GM12874 (cell line): Measurements from ENCODE around the gene MNAT1.

ENCODE experiments used
- CTCF ChIP-seq: IDR thresholded peaks from 2 replicates; pipeline ENCODE4 v1.5.1; 2011; ENCODE audit warnings: low read depth, mild to moderate bottlenecking, control low read depth, low read length, moderate library complexity; ENCODE audit not compliant: insufficient read depth

MNAT1 gene

GRCh38 chr14:60867503-60868172 is 133.1 kb downstream of the MNAT1 start:
- TF ChIP-seq CTCF, result no peak

GRCh38 chr14:60878121-60878520 is 143.6 kb downstream of the MNAT1 start:
- TF ChIP-seq CTCF, result no peak

- TF ChIP-seq CTCF, result no peak
Measured at GRCh38 chr14:60878536-60878935, 144.0 kb downstream of the MNAT1 start.

GRCh38 chr14:60882219-60882618 is 147.7 kb downstream of the MNAT1 start:
- no peak for TF ChIP-seq CTCF

- TF ChIP-seq CTCF, result no peak
Measured at GRCh38 chr14:60884134-60884533, 149.6 kb downstream of the MNAT1 start.

GRCh38 chr14:60893911-60894310 is 159.3 kb downstream of the MNAT1 start:
- no peak for TF ChIP-seq CTCF

GRCh38 chr14:60904381-60904780 is 169.8 kb downstream of the MNAT1 start:
- TF ChIP-seq CTCF, result no peak

- TF ChIP-seq CTCF, result no peak
Measured at GRCh38 chr14:60905923-60906322, 171.4 kb downstream of the MNAT1 start.
